Measurements from ENCODE around the gene PTPRN2. TPM values are rescaled to one million over a fixed set of nuclear protein-coding genes. Genes with fewer than 3 reads are reported as not detected.

The PTPRN2 gene
- total RNA-seq, 1 experiment from 2014 or later: not detected

GRCh38 chr7:157676456-157677255 lies 911.0 kb downstream of the PTPRN2 start:
- ChIA-PET POLR2A (ENCODE audit: unreplicated experiment) (no interaction called here), CTCF (no interaction called here)
- Histone ChIP-seq H3K9me3 (ENCODE audit: insufficient read depth, low read depth) (no peaks in the 10 kb centered on the region), H3K4me3 (no peak overlapping the region), H3K4me2 (no peak overlapping the region), H3F3A (ENCODE audit: insufficient read depth, low read depth) (no peaks in the 10 kb centered on the region), H3K27ac (no peak overlapping the region), H3K79me2 (ENCODE audit: low read depth) (no peaks in the 10 kb centered on the region), H4K20me1 (ENCODE audit: insufficient read depth) (no peaks in the 10 kb centered on the region), H2AFZ (no peak overlapping the region), H3K27me3 (ENCODE audit: insufficient read depth, low read depth) (peaks cover 100% of the 10 kb centered on the region), H3K36me3 (ENCODE audit: low read depth) (no peaks in the 10 kb centered on the region), H3K4me1 (replicated peaks; ENCODE audit: insufficient read depth) (no peaks in the 10 kb centered on the region), H3K9me2 (ENCODE audit: insufficient read depth) (no peaks in the 10 kb centered on the region)
- no TSS peak for BruUV-seq (replicated peaks)
- TF ChIP-seq, protein P1, sequence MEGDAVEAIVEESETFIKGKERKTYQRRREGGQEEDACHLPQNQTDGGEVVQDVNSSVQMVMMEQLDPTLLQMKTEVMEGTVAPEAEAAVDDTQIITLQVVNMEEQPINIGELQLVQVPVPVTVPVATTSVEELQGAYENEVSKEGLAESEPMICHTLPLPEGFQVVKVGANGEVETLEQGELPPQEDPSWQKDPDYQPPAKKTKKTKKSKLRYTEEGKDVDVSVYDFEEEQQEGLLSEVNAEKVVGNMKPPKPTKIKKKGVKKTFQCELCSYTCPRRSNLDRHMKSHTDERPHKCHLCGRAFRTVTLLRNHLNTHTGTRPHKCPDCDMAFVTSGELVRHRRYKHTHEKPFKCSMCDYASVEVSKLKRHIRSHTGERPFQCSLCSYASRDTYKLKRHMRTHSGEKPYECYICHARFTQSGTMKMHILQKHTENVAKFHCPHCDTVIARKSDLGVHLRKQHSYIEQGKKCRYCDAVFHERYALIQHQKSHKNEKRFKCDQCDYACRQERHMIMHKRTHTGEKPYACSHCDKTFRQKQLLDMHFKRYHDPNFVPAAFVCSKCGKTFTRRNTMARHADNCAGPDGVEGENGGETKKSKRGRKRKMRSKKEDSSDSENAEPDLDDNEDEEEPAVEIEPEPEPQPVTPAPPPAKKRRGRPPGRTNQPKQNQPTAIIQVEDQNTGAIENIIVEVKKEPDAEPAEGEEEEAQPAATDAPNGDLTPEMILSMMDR (conservative IDR thresholded peaks at IDR 0.05): no peak
- TF ChIP-seq EZH2 (IDR thresholded peaks at IDR 0.05; ENCODE audit: low read depth): no peak
- no peak for DNase-seq
- intact Hi-C loops (cut with micrococcal nuclease; ENCODE audit: unreplicated experiment): no loop called here

- no peak overlapping the region for H3K4me3 ChIP-seq
- no peak for TF ChIP-seq EZH2 (IDR thresholded peaks at IDR 0.05; ENCODE audit: low read depth)
- TF ChIP-seq, protein P1 (conservative IDR thresholded peaks at IDR 0.05): no peak
- H3K27me3 ChIP-seq (ENCODE audit: insufficient read depth, low read depth): peaks cover 100% of the 10 kb centered on the region
- no peak overlapping the region for H2AFZ ChIP-seq
- DNase-seq: no peak
- no peaks in the 10 kb centered on the region for H3K79me2 ChIP-seq (ENCODE audit: low read depth)
- no peaks in the 10 kb centered on the region for H4K20me1 ChIP-seq (ENCODE audit: insufficient read depth)
- intact Hi-C loops (cut with micrococcal nuclease; ENCODE audit: unreplicated experiment): no loop called here
- CTCF ChIA-PET: no interaction called here
- H3K27ac ChIP-seq: no peak overlapping the region
- no peaks in the 10 kb centered on the region for H3K9me3 ChIP-seq (ENCODE audit: insufficient read depth, low read depth)
- no TSS peak for BruUV-seq (replicated peaks)
- H3K4me1 ChIP-seq (replicated peaks; ENCODE audit: insufficient read depth): no peaks in the 10 kb centered on the region
- H3F3A ChIP-seq (ENCODE audit: insufficient read depth, low read depth): no peaks in the 10 kb centered on the region
- H3K9me2 ChIP-seq (ENCODE audit: insufficient read depth): no peaks in the 10 kb centered on the region
- H3K36me3 ChIP-seq (ENCODE audit: low read depth): no peaks in the 10 kb centered on the region
- H3K4me2 ChIP-seq: no peak overlapping the region
- POLR2A ChIA-PET (ENCODE audit: unreplicated experiment): no interaction called here
Observed at GRCh38 chr7:157676001-157676400, 911.6 kb downstream of the PTPRN2 start.

- no peak for TF ChIP-seq EZH2 (IDR thresholded peaks at IDR 0.05; ENCODE audit: low read depth)
- TF ChIP-seq, protein P1 (conservative IDR thresholded peaks at IDR 0.05): no peak
- H3K36me3 ChIP-seq (ENCODE audit: low read depth): no peaks in the 10 kb centered on the region
- no peak for DNase-seq
- no peaks in the 10 kb centered on the region for H3K9me2 ChIP-seq (ENCODE audit: insufficient read depth)
- ChIA-PET POLR2A (ENCODE audit: unreplicated experiment) (no interaction called here), CTCF (no interaction called here)
- no peaks in the 10 kb centered on the region for H4K20me1 ChIP-seq (ENCODE audit: insufficient read depth)
- no peaks in the 10 kb centered on the region for H3F3A ChIP-seq (ENCODE audit: insufficient read depth, low read depth)
- peaks cover 100% of the 10 kb centered on the region for H3K27me3 ChIP-seq (ENCODE audit: insufficient read depth, low read depth)
- intact Hi-C loops (cut with micrococcal nuclease; ENCODE audit: unreplicated experiment): no loop called here
- no peaks in the 10 kb centered on the region for H3K79me2 ChIP-seq (ENCODE audit: low read depth)
- H3K27ac ChIP-seq: no peak overlapping the region
- H3K4me2 ChIP-seq: no peak overlapping the region
- H3K9me3 ChIP-seq (ENCODE audit: insufficient read depth, low read depth): no peaks in the 10 kb centered on the region
- no peak overlapping the region for H3K4me3 ChIP-seq
- no TSS peak for BruUV-seq (replicated peaks)
- no peak overlapping the region for H2AFZ ChIP-seq
- no peaks in the 10 kb centered on the region for H3K4me1 ChIP-seq (replicated peaks; ENCODE audit: insufficient read depth)
Observed at GRCh38 chr7:157675427-157675927, 912.1 kb downstream of the PTPRN2 start.

All from PC-9 (cell line).